Measurements from ENCODE around the gene TXLNG. TPM values are rescaled to one million over a fixed set of nuclear protein-coding genes. Genes with fewer than 3 reads are reported as not detected.

The TXLNG gene
- total RNA-seq, 1 donor from 2014 or later: 25.8 TPM

- no peak for DNase-seq (ENCODE audit: low spot score, unreplicated experiment)
- Mint-ChIP-seq H3K9me3 (ENCODE audit: low read depth) (no peaks in the 10 kb centered on the region), H3K27ac (peak overlapping the region; percentile 9), H3K27me3 (no peaks in the 10 kb centered on the region), H3K4me3 (ENCODE audit: low read depth) (no peak overlapping the region), H3K36me3 (ENCODE audit: insufficient read depth) (peaks cover 6% of the 10 kb centered on the region), H3K4me1 (ENCODE audit: low read depth) (no peaks in the 10 kb centered on the region)
- TF ChIP-seq CTCF (IDR thresholded peaks at IDR 0.05; ENCODE audit: unreplicated experiment): no peak
These were observed 23.7 kb upstream of the TXLNG start for GRCh38 chrX:16762579-16762978.

GRCh38 chrX:16765594-16765993 lies 20.7 kb upstream of the TXLNG start:
- TF ChIP-seq CTCF (IDR thresholded peaks at IDR 0.05; ENCODE audit: unreplicated experiment): no peak
- DNase-seq (ENCODE audit: low spot score, unreplicated experiment): no peak
- Mint-ChIP-seq H3K27me3 (no peaks in the 10 kb centered on the region), H3K4me1 (ENCODE audit: low read depth) (no peaks in the 10 kb centered on the region), H3K27ac (no peak overlapping the region), H3K36me3 (ENCODE audit: insufficient read depth) (peaks cover 2% of the 10 kb centered on the region), H3K9me3 (ENCODE audit: low read depth) (peaks cover 3% of the 10 kb centered on the region), H3K4me3 (ENCODE audit: low read depth) (no peak overlapping the region)

- H3K27ac Mint-ChIP-seq: peak overlapping the region; percentile 77
- H3K4me3 Mint-ChIP-seq (ENCODE audit: low read depth): no peak overlapping the region
- H3K27me3 Mint-ChIP-seq: no peaks in the 10 kb centered on the region
- H3K4me1 Mint-ChIP-seq (ENCODE audit: low read depth): peaks cover 6% of the 10 kb centered on the region
- TF ChIP-seq CTCF (IDR thresholded peaks at IDR 0.05; ENCODE audit: unreplicated experiment): no peak
- DNase-seq (ENCODE audit: low spot score, unreplicated experiment): no peak
- peaks cover 1% of the 10 kb centered on the region for H3K36me3 Mint-ChIP-seq (ENCODE audit: insufficient read depth)
- H3K9me3 Mint-ChIP-seq (ENCODE audit: low read depth): peaks cover 7% of the 10 kb centered on the region
These were observed 15.2 kb upstream of the TXLNG start for GRCh38 chrX:16770970-16771482.

GRCh38 chrX:16771483-16772398 lies 14.5 kb upstream of the TXLNG start:
- Mint-ChIP-seq H3K4me3 (ENCODE audit: low read depth) (no peak overlapping the region), H3K27me3 (no peaks in the 10 kb centered on the region), H3K36me3 (ENCODE audit: insufficient read depth) (peaks cover 1% of the 10 kb centered on the region), H3K9me3 (ENCODE audit: low read depth) (peaks cover 7% of the 10 kb centered on the region), H3K4me1 (ENCODE audit: low read depth) (peaks cover 6% of the 10 kb centered on the region), H3K27ac (peak overlapping the region; percentile 100)
- no peak for TF ChIP-seq CTCF (IDR thresholded peaks at IDR 0.05; ENCODE audit: unreplicated experiment)
- peak; percentile 17 for DNase-seq (ENCODE audit: low spot score, unreplicated experiment)

GRCh38 chrX:16772460-16772859 lies 13.8 kb upstream of the TXLNG start:
- Mint-ChIP-seq H3K4me3 (ENCODE audit: low read depth) (no peak overlapping the region), H3K9me3 (ENCODE audit: low read depth) (peaks cover 7% of the 10 kb centered on the region), H3K27me3 (no peaks in the 10 kb centered on the region), H3K27ac (peak overlapping the region; percentile 100), H3K4me1 (ENCODE audit: low read depth) (peaks cover 6% of the 10 kb centered on the region), H3K36me3 (ENCODE audit: insufficient read depth) (peaks cover 1% of the 10 kb centered on the region)
- DNase-seq (ENCODE audit: low spot score, unreplicated experiment): no peak
- TF ChIP-seq CTCF (IDR thresholded peaks at IDR 0.05; ENCODE audit: unreplicated experiment): no peak
